Measurements from ENCODE around the gene MAP3K20. TPM values are rescaled to one million over a fixed set of nuclear protein-coding genes. Genes with fewer than 3 reads are reported as not detected.

The MAP3K20 gene
- total RNA-seq, 2 experiments from 2014 or later = 8.0 to 10.2 TPM

DNA sequence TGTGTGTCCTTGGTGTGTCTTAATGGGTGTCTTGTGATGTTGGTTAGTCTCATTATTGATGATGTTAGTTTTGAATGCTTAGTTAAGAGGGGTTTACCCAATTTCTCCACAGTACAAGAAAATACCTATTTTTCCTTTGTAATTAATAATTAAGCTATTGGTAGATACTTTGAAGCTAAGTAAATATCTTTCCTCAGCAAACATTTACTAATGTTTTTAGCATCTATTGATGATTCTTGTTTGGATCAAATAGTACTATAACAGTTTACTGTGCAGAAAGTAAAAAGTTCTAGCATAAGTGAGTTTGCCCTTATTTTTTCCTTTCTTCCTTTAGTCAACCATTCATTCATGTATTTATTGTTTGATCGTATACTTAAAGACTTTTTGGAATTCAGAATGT, 19.1 kb downstream of the MAP3K20 start:
- POLR2A ChIA-PET = no interaction called here
- Mint-ChIP-seq H3K27ac (no peak overlapping the region), H3K4me1 (ENCODE audit: low read depth) (no peaks in the 10 kb centered on the region), H3K4me3 (no peak overlapping the region), H3K9me3 (no peaks in the 10 kb centered on the region), H3K36me3 (ENCODE audit: low read depth) (no peaks in the 10 kb centered on the region), H3K27me3 (peaks cover 2% of the 10 kb centered on the region)
- intact Hi-C loops (cut with micrococcal nuclease) = loop anchor here (10.0 kb wide), 1 partner anchor 110 kb away; no protein-coding TSS in a partner anchor
- CTCF ChIA-PET = interaction anchor here (1.6 kb wide), 1 partner anchor 116 kb away, joined by 9 read pairs; no protein-coding TSS in a partner anchor
- DNase-seq (no peak), ATAC-seq (no peak)
- TF ChIP-seq, protein P1, sequence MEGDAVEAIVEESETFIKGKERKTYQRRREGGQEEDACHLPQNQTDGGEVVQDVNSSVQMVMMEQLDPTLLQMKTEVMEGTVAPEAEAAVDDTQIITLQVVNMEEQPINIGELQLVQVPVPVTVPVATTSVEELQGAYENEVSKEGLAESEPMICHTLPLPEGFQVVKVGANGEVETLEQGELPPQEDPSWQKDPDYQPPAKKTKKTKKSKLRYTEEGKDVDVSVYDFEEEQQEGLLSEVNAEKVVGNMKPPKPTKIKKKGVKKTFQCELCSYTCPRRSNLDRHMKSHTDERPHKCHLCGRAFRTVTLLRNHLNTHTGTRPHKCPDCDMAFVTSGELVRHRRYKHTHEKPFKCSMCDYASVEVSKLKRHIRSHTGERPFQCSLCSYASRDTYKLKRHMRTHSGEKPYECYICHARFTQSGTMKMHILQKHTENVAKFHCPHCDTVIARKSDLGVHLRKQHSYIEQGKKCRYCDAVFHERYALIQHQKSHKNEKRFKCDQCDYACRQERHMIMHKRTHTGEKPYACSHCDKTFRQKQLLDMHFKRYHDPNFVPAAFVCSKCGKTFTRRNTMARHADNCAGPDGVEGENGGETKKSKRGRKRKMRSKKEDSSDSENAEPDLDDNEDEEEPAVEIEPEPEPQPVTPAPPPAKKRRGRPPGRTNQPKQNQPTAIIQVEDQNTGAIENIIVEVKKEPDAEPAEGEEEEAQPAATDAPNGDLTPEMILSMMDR (IDR thresholded peaks at IDR 0.05) = no peak

DNA sequence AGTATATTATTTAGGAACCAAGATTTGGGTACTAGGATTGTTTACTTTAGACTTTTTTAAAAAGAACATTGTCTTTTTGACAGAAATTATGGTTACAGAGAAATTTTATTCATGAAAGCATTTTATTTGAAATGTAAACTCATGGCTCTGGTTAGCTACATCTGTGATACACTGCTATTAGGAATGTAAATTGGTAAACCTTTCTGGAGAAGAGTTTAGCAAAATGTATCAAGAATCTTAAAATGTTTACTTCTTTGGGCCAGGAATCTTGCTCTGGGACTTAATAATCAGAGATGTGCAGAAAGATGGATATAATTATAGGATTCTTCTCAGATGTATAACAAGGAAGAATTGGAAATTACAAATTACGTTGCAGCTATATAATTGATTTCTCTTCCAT, 19.7 kb downstream of the MAP3K20 start:
- Mint-ChIP-seq H3K4me1 (ENCODE audit: low read depth) (no peaks in the 10 kb centered on the region), H3K4me3 (no peak overlapping the region), H3K36me3 (ENCODE audit: low read depth) (no peaks in the 10 kb centered on the region), H3K27ac (no peak overlapping the region), H3K27me3 (peaks cover 2% of the 10 kb centered on the region), H3K9me3 (no peaks in the 10 kb centered on the region)
- POLR2A ChIA-PET = no interaction called here
- TF ChIP-seq, protein P1 (IDR thresholded peaks at IDR 0.05) = no peak
- no peak for ATAC-seq
- DNase-seq = no peak
- intact Hi-C loops (cut with micrococcal nuclease) = loop anchor here (10.0 kb wide), 1 partner anchor 109 kb away; no protein-coding TSS in a partner anchor
- CTCF ChIA-PET = interaction anchor here (1.6 kb wide), 1 partner anchor 115 kb away, joined by 9 read pairs; no protein-coding TSS in a partner anchor

DNA sequence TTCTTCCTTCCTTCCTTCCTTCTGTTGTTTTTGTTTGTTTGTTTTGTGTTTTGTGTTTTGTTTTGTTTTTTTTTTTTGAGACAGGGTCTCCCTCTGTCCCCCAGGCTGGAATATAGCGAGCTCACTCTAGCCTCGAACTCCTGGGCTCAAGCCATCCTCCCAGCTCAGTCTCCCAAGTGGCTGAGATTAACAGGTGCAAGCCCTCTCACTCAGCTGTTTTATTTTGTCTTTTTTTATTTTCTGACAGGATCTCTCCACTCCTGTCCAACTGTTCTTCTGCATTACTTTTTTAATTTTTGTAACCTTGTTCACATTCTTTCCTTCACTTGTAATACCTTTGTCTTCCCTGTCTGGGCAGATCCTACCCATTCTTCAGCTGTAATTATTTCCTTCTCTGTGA, 23.6 kb downstream of the MAP3K20 start:
- Mint-ChIP-seq H3K27ac (no peak overlapping the region), H3K36me3 (ENCODE audit: low read depth) (no peaks in the 10 kb centered on the region), H3K4me1 (ENCODE audit: low read depth) (peaks cover 7% of the 10 kb centered on the region), H3K9me3 (no peaks in the 10 kb centered on the region), H3K4me3 (no peak overlapping the region), H3K27me3 (peaks cover 2% of the 10 kb centered on the region)
- POLR2A ChIA-PET = no interaction called here
- ATAC-seq (no peak), DNase-seq (no peak)
- TF ChIP-seq, protein P1 (IDR thresholded peaks at IDR 0.05) = no peak
- intact Hi-C loops (cut with micrococcal nuclease) = loop anchor here (10.0 kb wide), 1 partner anchor 106 kb away; no protein-coding TSS in a partner anchor
- CTCF ChIA-PET = no interaction called here

GRCh38 chr2:173099804-173100203, 24.2 kb downstream of the MAP3K20 start:
- intact Hi-C loops (cut with micrococcal nuclease) = loop anchor here (10.0 kb wide), 1 partner anchor 105 kb away; no protein-coding TSS in a partner anchor
- TF ChIP-seq, protein P1 (IDR thresholded peaks at IDR 0.05) = no peak
- Mint-ChIP-seq H3K27me3 (peaks cover 2% of the 10 kb centered on the region), H3K36me3 (ENCODE audit: low read depth) (no peaks in the 10 kb centered on the region), H3K4me1 (ENCODE audit: low read depth) (peaks cover 7% of the 10 kb centered on the region), H3K9me3 (no peaks in the 10 kb centered on the region), H3K27ac (no peak overlapping the region), H3K4me3 (no peak overlapping the region)
- peak; percentile 42 for ATAC-seq
- POLR2A ChIA-PET = interaction anchor here (0.9 kb wide), 1 partner anchor 10 kb away, joined by 3 read pairs; no protein-coding TSS in a partner anchor
- CTCF ChIA-PET = no interaction called here
- no peak for DNase-seq

- no peaks in the 10 kb centered on the region for H3K27me3 Mint-ChIP-seq
- DNase-seq (no peak), ATAC-seq (peak; percentile 80)
- peaks cover 7% of the 10 kb centered on the region for H3K4me1 Mint-ChIP-seq (ENCODE audit: low read depth)
- TF ChIP-seq, protein P1 (IDR thresholded peaks at IDR 0.05) = no peak
- no peaks in the 10 kb centered on the region for H3K9me3 Mint-ChIP-seq
- ChIA-PET POLR2A (no interaction called here), CTCF (interaction anchor here (1.9 kb wide), 2 partner anchors 74 to 109 kb away, joined by 4 to 6 read pairs; no protein-coding TSS in a partner anchor)
- no peaks in the 10 kb centered on the region for H3K36me3 Mint-ChIP-seq (ENCODE audit: low read depth)
- no peak overlapping the region for H3K27ac Mint-ChIP-seq
- no peak overlapping the region for H3K4me3 Mint-ChIP-seq
- intact Hi-C loops (cut with micrococcal nuclease) = no loop called here
These were observed 26.0 kb downstream of the MAP3K20 start for GRCh38 chr2:173101687-173102086.

Data from activated CD8-positive, alpha-beta T cell treated with anti-CD3 and anti-CD28 coated beads for 36 hours (primary cell).